Umbilical cord (tissue), 2 donors: ENCODE data around the gene PDCL2. TPM values are rescaled to one million over a fixed set of nuclear protein-coding genes. Genes with fewer than 3 reads are reported as not detected.

Experiments used
- DNase-seq: peaks from one replicate; pipeline ENCODE4 v3.0.0-alpha.2; 2015; ENCODE audit warnings: low spot score
- total RNA-seq: library from RNA; depleted of rRNA; stranded (reverse); fragments of >200 nt; gene quantifications from one replicate; pipeline ENCODE4 v1.2.3, GENCODE V29; 2014; ENCODE audit warnings: low replicate concordance; ENCODE audit not compliant: insufficient read depth

The PDCL2 gene
- total RNA-seq, 1 donor from 2014 or later, result not detected

DNA sequence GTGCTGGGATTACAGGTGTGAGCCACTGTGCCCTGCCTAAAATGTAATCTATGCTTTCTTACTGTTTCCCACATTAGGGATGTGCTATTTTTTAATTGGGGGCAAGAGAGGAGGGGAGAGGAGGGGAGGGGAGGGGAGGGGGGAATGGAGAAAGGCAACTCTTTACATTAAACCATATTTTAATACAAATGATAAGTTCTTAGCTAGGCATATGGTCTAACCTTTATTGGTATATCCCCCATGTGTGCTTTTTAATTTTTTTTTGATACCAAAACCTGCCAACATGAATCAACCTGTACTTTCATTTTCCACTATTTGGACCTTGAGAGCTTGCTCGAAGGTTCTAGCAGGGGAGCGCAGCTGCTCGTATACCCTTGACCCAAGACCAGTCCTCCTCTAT lies 51.8 kb downstream of the PDCL2 start:
- DNase-seq, result no peak

GRCh38 chr4:55539658-55540057 lies 52.4 kb downstream of the PDCL2 start:
- no peak for DNase-seq

- no peak for DNase-seq
These were observed 53.5 kb downstream of the PDCL2 start for GRCh38 chr4:55538531-55538930.

DNA sequence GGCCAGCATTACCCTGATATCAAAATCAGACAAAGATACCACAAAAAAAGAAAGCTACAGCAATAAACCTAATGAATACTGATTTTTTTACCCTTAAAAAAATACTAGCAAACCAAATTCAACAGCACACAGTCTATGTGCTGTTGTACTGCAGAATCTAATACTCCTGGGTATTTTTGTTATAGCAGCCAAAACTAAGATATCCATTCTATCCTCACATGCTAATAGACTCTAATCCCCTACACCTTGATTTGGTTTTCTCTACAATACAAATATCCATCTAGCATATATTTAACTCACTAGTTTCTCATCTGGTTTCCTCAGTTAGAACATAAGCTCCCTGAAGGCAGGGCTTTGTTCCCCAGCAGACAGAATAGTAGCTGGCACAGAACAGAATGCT lies 57.7 kb downstream of the PDCL2 start:
- DNase-seq, result no peak

GRCh38 chr4:55530691-55531090 lies 61.4 kb downstream of the PDCL2 start:
- no peak for DNase-seq

DNA sequence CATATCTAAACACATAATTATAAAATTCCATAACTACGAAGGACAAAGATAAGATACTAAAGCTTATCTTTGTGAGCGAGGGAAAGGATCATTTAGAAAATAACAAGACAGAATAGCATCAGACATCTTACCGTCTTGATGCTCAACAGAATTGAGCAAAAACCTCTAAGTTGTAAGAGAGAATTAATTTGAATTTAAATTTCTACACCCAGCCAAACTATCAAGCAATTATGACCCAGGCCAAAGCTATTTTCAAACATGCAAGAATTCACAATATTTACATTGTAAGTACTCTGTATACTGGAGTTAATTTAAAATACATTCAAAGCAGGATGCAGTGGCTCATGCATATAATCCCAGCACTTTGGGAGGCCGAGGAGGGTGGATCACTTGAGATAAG lies 61.9 kb downstream of the PDCL2 start:
- DNase-seq, result no peak

DNA sequence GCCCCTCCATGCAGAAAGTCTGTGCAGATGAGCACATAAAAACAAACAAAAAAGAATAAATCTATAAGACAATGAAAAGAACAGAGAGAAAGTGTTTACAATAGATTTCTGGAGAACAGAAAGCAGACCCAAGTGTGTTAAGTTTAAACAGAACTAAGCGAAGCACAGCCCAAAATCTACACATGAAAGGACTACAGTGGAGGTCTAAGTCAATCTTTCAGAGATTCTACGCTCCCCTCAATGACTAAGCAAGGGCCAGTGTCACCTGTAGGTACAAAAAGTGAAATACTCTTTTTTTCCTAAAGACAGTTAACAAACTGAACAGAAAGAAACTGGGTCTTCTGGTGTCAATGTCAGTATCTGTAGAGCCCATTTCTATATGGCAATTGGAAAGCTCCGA lies 63.6 kb downstream of the PDCL2 start:
- DNase-seq, result no peak

GRCh38 chr4:55524844-55525571 lies 67.0 kb downstream of the PDCL2 start:
- no peak for DNase-seq

GRCh38 chr4:55518442-55518841 lies 73.6 kb downstream of the PDCL2 start:
- no peak for DNase-seq

GRCh38 chr4:55517526-55518229 lies 74.4 kb downstream of the PDCL2 start:
- DNase-seq, result no peak

- DNase-seq, result no peak
These were observed 79.0 kb downstream of the PDCL2 start for GRCh38 chr4:55512922-55513571.

DNA sequence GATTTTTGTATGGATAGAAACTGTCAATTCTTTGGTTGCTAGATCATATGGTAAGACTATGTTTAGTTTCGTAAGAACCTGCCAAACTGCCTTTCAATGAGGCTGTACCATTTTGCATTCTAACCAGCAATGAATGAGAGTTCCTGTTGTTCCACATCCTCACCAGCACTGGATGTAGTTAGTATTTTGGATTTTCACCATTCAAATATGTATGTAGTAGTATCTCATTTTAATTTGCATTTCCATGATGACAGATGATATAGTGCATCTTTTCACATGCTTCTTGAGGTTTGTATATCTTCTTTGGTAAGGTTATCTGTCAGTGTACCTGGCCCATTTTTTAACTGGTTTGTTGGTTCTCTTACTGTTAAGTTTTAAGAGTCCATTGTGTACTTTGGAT lies 80.0 kb downstream of the PDCL2 start:
- DNase-seq, result no peak

- DNase-seq, result no peak
These were observed 81.4 kb downstream of the PDCL2 start for GRCh38 chr4:55510685-55511084.

- no peak for DNase-seq
These were observed 82.8 kb downstream of the PDCL2 start for GRCh38 chr4:55509266-55509665.

DNA sequence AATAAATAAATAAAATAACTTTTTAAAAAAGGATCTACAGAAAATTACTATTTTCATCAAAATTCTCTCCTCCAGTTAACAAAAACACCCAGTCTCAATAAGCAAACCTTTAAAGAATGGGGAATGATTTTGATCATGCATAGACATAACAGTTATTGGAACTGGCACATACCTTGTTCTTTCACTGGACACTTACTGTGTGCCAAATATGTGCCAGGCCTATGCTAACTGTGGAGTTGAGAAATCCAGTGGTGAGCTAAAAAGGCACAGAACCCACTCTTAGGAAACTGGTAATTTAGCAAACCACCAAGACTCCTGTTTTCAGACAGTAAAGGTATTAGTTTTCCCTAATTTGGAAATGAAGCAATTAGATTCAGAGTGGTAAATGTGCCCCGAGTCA lies 84.4 kb downstream of the PDCL2 start:
- no peak for DNase-seq

Other genes with a start within 250 kb of the PDCL2 start
- 3.1 TPM for gene SRD5A3, start 246.0 kb downstream of the PDCL2 start, total RNA-seq
- 225 TPM for gene TMEM165, start 196.3 kb downstream of the PDCL2 start, total RNA-seq
- 27.9 TPM for gene CLOCK, start 45.3 kb downstream of the PDCL2 start, total RNA-seq
- gene NMU, start 44.1 kb upstream of the PDCL2 start, total RNA-seq, result not detected
- gene EXOC1L, start 227.5 kb upstream of the PDCL2 start, total RNA-seq, result not detected